KMS-11 (cell line): ENCODE results near the gene VTCN1.

Experiments
- H2AFZ ChIP-seq: fragments of 200-600 bp; sonication (generic); 2 replicates; pipeline ENCODE4 v1.6.1; 2016; ENCODE audit warnings: antibody characterized with exemption, mixed run types, low read depth
- H3K27ac ChIP-seq: fragments of 200-600 bp; sonication (generic); 2 replicates; pipeline ENCODE4 v1.6.1; 2016; ENCODE audit warnings: mild to moderate bottlenecking, mixed run types
- H3K27me3 ChIP-seq: fragments of 200-600 bp; sonication (generic); 2 replicates; pipeline ENCODE4 v1.6.1; 2017; ENCODE audit warnings: mild to moderate bottlenecking, low read depth, mixed run types, moderate library complexity; ENCODE audit not compliant: insufficient read depth
- H3K36me3 ChIP-seq: fragments of 200-600 bp; sonication (generic); 2 replicates; pipeline ENCODE4 v1.6.1; 2017; ENCODE audit warnings: mild to moderate bottlenecking, mixed run types; ENCODE audit not compliant: insufficient read depth
- H3K4me1 ChIP-seq: fragments of 200-600 bp; sonication (generic); 2 replicates; pipeline ENCODE4 v1.6.1; 2016; ENCODE audit warnings: mild to moderate bottlenecking, low read depth, mixed run types; ENCODE audit not compliant: poor library complexity, severe bottlenecking
- H3K4me2 ChIP-seq: fragments of 200-600 bp; sonication (generic); 2 replicates; pipeline ENCODE4 v1.7.0; 2016; ENCODE audit warnings: mild to moderate bottlenecking, mixed run types
- H3K4me3 ChIP-seq: fragments of 200-600 bp; sonication (generic); IDR thresholded peaks from 2 replicates; pipeline ENCODE4 v1.6.1; 2017; ENCODE audit warnings: low read depth, low read length, mixed read lengths; ENCODE audit not compliant: insufficient read depth
- H3K79me2 ChIP-seq: fragments of 200-600 bp; sonication (generic); 2 replicates; pipeline ENCODE4 v1.6.1; 2016; ENCODE audit warnings: low read depth, mixed run types; ENCODE audit not compliant: insufficient read depth
- H3K9ac ChIP-seq: fragments of 200-600 bp; sonication (generic); 2 replicates; pipeline ENCODE4 v1.6.1; 2016; ENCODE audit warnings: mild to moderate bottlenecking, mixed run types
- H4K20me1 ChIP-seq: fragments of 200-600 bp; sonication (generic); 2 replicates; pipeline ENCODE4 v1.6.1; 2016; ENCODE audit warnings: mild to moderate bottlenecking, mixed run types; ENCODE audit not compliant: insufficient read depth
- CTCF ChIP-seq: fragments of 200-600 bp; sonication (generic); conservative IDR thresholded peaks from 2 replicates; pipeline ENCODE4 v1.6.1; 2017; ENCODE audit warnings: low read depth, mild to moderate bottlenecking, antibody characterized with exemption, low read length, moderate library complexity, mixed read lengths

The VTCN1 gene

GRCh38 chr1:117173006-117173405 is 37.7 kb downstream of the VTCN1 start:
- Histone ChIP-seq H3K4me1 (no peaks in the 10 kb centered on the region), H2AFZ (no peak overlapping the region), H3K4me2 (no peak overlapping the region), H3K36me3 (no peaks in the 10 kb centered on the region), H3K9ac (no peak overlapping the region), H3K27ac (no peak overlapping the region), H3K79me2 (no peaks in the 10 kb centered on the region), H3K4me3 (no peak overlapping the region), H4K20me1 (no peaks in the 10 kb centered on the region), H3K27me3 (no peaks in the 10 kb centered on the region)
- no peak for TF ChIP-seq CTCF

- Histone ChIP-seq H3K79me2 (no peaks in the 10 kb centered on the region), H4K20me1 (no peaks in the 10 kb centered on the region), H3K9ac (no peak overlapping the region), H3K36me3 (no peaks in the 10 kb centered on the region), H3K4me1 (no peaks in the 10 kb centered on the region), H2AFZ (no peak overlapping the region), H3K27ac (no peak overlapping the region), H3K4me3 (no peak overlapping the region), H3K4me2 (no peak overlapping the region), H3K27me3 (no peaks in the 10 kb centered on the region)
- no peak for TF ChIP-seq CTCF
Observed at GRCh38 chr1:117171900-117172511, 38.7 kb downstream of the VTCN1 start.

- Histone ChIP-seq H3K79me2 (no peaks in the 10 kb centered on the region), H3K27ac (no peak overlapping the region), H2AFZ (no peak overlapping the region), H3K4me3 (no peak overlapping the region), H3K4me1 (no peaks in the 10 kb centered on the region), H3K27me3 (no peaks in the 10 kb centered on the region), H4K20me1 (no peaks in the 10 kb centered on the region), H3K9ac (no peak overlapping the region), H3K4me2 (no peak overlapping the region), H3K36me3 (no peaks in the 10 kb centered on the region)
- TF ChIP-seq CTCF: no peak
Observed at GRCh38 chr1:117169871-117170596, 40.7 kb downstream of the VTCN1 start.

GRCh38 chr1:117167402-117167801 is 43.3 kb downstream of the VTCN1 start:
- Histone ChIP-seq H3K4me2 (no peak overlapping the region), H2AFZ (no peak overlapping the region), H3K9ac (no peak overlapping the region), H3K79me2 (no peaks in the 10 kb centered on the region), H3K4me1 (no peaks in the 10 kb centered on the region), H3K27me3 (no peaks in the 10 kb centered on the region), H3K4me3 (no peak overlapping the region), H3K36me3 (no peaks in the 10 kb centered on the region), H3K27ac (no peak overlapping the region), H4K20me1 (no peaks in the 10 kb centered on the region)
- no peak for TF ChIP-seq CTCF
